ENCODE measurements around the gene TMEM33.

TMEM33 gene

GRCh38 chr4:41998019-41998418 lies 62.8 kb downstream of the TMEM33 start:
- DNase-seq (ENCODE audit: low spot score) = no peak

GRCh38 chr4:41999321-41999720 lies 64.1 kb downstream of the TMEM33 start:
- DNase-seq (ENCODE audit: low spot score) = no peak

- no peak for DNase-seq (ENCODE audit: low spot score)
Observed at GRCh38 chr4:42008011-42008786, 73.0 kb downstream of the TMEM33 start.
